ENCODE data around the gene CAMSAP3. TPM values are rescaled to one million over a fixed set of nuclear protein-coding genes. Genes with fewer than 3 reads are reported as not detected.
"Not testable (repeated sequence)": the region's sequence is repeated elsewhere in the genome, so short reads cannot be mapped to it uniquely, and the experiment has no call there.

CAMSAP3 gene
- total RNA-seq, 1 experiment from 2014 or later = not detected

DNA sequence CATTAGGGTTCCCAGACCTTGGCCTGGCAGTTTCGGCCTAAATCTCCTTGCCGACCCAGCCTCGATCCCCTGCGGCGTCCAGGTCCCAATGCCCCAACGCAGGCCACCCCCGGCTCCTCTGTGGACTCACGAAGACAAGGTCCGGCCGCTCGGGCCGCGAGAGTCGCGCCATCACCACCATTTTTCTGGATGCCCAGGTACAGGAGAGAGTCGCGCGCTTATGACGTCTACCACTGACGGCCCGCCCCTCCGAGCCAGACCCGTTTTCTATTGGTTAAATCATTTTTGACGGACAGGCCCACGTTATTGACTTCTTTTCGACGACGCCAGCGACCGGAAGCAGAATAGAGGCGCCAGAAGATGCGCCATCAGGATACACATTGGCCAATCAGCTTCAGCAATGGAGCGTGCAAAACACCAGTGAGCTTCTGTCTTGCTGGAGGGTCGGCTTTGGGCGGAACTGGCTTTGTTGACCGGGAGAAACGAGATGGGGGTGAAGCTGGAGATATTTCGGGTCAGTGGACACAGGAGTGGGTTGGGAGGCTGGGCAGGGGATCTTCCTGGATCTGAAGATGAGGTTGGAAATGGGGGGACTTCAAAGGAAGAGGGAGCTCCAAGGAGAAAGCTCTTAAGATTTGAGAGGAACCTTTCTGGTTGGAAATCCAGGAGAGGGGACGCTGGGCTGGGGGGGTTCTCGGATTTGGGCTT is 33.8 kb downstream of the CAMSAP3 start, which contains the start of the genes PET100 and XAB2:
Gene PET100, plus strand, starts transcription at position 447 of the 708 bp plus-strand sequence. Its CDS starts 41 bp downstream, at position 488.
Gene XAB2, minus strand, starts transcription at position 199 of the 708 bp plus-strand sequence. Its CDS starts 18 bp downstream, at position 181.
- peak; percentile 98 for DNase-seq (ENCODE audit: low read depth)

- no peak for DNase-seq (ENCODE audit: low read depth)
These were observed 35.9 kb downstream of the CAMSAP3 start for GRCh38 chr19:7631577-7631976.

DNA sequence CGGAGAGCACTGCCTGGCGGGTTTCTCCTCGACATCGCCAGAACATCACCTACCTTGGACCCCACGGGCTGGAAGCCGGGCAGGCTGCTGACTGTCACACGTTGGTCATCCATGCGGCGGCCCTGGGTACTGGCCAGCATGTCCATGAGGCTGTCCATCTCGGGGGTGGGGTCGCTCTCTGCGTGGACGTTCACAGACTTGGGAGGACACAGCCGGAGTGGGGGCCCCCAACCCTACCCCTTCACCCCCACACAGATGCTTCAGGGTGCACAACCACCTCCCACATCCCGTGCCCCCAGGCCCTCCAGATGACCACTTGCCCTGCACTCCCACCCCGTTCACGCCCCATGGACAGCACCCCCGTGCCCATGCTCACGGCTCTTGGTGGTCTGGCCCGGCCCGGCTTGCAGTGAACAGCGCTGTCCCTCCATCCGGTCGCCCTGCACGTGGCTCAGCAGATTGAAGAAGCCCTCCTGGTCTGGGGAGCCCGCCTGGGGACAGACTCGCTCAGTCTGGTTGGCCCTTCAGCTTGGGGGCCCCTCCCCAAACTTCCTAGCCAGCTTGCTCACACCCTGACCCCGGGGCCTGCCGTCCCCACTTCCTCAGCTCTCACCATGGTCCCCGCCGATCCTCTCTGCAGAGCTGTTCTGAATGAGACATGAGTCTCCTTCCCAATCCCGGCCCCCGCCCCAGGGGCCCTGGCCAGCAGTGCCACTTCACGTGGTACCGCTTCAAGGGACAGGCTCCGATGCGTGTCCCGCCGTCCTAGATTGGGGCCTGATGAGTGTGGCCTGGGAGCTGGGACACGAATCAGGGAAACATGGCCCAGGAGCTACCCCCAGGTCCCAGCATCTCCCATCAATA is 36.9 kb downstream of the CAMSAP3 start:
- no peak for DNase-seq (ENCODE audit: low read depth)

- DNase-seq (ENCODE audit: low read depth) = no peak
These were observed 38.0 kb downstream of the CAMSAP3 start, which contains the start of gene PCP2 for GRCh38 chr19:7633698-7634097. PCP2 (minus strand) TSS chr19:7633719; CDS start chr19:7633457, 262 bp downstream.

- DNase-seq (ENCODE audit: low read depth) = no peak
These were observed 40.0 kb downstream of the CAMSAP3 start for GRCh38 chr19:7635670-7636069.

DNA sequence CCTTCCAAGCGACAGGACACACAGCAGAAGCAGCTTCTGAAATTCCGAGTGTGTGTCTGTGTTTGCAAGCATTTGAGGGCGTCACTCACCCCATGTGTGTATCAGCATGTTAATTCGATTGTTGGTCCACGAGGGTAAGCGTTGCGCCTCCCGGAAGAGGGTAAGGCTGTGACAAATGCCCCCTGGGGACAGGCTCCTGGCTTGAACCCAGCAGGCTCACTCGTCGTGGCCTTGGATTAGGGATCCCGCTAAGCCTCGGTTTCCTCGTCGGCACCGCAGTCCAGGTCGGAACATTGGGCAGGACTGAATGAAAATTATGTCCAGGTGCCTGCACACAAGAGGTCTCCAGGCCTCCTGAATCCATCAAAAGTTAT is 40.6 kb downstream of the CAMSAP3 start:
- no peak for DNase-seq (ENCODE audit: low read depth)

DNA sequence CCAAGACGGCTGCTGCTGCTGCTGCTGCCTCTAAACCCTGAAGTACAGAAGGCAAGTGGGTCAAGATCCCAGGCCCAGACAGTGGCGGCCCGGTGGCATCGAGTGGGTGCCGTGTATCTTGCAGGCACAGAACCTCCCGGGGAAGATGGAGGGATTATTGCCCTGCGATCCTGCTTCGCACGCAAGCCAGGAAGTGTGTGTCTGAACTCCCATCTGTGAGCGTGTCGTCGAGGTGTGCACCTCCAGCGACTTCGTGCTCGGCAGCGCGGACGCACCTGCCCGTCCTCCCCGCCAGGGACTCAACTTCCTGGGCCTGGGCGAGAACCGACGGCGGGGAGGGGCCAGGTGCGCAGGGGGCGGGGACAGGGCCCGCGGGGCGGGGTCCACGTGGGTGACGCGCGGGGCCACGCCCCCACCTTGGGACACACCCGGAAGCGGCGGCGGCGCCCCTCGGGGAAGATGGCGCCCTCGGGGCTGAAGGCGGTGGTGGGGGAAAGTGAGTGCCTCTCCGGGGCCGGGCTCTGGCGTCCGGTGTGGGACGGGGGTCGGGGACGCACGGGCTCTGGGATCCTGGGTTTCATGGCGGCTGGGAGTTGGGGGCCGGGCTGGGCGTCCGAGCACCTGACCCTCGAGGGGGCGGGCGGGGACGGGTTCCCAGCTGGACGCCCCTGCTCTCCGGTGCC is 41.2 kb downstream of the CAMSAP3 start, which contains the start of gene STXBP2:
Gene STXBP2, plus strand, starts transcription at position 420 of the 683 bp plus-strand sequence. Its CDS starts 40 bp downstream, at position 460.
- no peak for DNase-seq (ENCODE audit: low read depth)

GRCh38 chr19:7637374-7638256 is 42.0 kb downstream of the CAMSAP3 start:
- DNase-seq (ENCODE audit: low read depth) = no peak

DNA sequence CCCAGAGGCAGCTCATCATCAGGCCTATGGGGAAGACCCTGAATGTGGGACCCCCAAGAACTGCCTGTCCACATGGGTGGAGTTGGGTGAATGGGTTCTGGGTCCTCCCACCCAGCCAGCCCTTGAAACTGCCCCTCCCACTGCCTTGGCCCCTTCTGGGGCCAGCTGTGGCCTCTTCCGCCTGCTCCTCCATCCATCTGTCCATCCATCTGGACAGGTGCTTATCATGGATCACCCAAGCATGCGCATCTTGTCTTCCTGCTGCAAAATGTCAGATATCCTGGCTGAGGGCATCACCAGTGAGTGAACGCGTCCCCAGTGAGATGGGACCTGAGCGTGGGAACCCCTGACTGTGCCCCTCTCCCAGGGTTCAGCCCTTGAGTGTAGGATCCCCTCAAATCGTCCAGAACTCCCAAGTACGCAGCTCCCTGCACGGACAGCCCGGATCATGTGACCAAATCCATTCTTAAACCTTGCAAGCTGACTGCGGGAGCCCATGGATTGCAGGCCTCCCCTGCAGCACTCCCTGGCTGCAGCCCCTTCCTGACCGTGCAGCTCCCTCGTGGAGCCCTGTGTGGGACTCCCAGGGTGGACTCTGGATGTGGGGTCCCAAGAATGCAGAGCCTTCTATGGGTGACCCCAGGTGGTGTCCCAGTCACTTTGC is 43.3 kb downstream of the CAMSAP3 start:
- DNase-seq (ENCODE audit: low read depth) = no peak

- no peak for DNase-seq (ENCODE audit: low read depth)
These were observed 44.2 kb downstream of the CAMSAP3 start for GRCh38 chr19:7639863-7640348.

DNA sequence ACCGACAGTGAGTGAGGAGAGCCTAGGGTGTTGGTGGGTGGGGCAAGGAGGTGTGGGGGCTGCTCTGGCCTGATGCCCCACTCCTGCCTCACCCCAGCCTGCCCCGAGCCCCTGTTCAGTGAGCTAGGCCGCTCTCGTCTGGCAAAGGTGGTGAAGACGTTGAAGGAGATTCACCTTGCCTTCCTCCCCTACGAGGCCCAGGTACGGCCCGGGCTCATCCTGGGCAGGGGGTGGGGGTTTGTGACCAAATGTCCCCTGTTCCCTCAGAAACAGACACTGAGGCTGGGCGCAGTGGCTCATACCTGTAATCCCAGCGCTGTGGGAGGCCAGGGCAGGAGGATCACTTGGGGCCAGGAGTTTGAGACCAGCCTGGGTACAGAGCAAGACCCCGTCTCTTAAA is 45.1 kb downstream of the CAMSAP3 start:
- no peak for DNase-seq (ENCODE audit: low read depth)

DNA sequence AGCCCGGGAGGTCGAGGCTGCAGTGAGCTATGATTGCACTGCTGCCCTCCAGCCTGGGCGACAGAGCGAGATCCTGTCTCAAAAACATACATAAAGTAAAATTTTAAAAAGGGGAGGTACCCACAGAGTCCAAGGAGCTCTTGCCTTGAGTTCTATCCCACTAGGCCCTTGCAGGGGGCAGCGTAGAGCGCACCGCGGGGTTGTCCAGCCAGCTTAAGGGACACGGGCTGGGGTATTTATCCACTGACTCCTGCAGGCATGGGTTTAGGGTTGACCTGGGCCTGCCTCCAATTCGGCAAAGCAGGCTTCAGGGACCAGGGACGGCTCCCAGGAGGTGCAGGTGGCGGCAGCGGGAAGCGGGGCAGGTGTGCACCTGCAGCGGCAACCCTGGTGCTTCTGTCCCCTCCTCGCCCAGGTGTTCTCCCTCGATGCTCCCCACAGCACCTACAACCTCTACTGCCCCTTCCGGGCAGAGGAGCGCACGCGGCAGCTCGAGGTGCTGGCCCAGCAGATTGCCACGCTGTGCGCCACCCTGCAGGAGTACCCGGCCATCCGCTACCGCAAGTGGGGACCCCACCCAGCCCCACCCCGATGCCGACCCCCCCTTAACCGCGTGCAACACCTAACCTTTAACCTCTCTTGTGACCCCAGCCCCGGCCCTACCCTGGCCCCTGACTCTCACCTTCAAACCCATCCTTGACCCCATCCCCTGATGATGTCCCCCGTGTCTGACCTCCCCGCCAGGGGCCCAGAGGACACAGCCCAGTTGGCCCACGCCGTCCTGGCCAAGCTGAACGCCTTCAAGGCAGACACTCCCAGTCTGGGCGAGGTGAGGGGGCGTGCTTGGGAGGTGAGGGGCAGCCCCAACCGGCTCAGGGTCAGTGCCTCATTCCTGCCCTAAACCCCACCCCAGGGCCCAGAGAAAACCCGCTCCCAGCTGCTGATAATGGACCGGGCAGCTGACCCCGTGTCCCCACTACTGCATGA is 45.9 kb downstream of the CAMSAP3 start:
- no peak for DNase-seq (ENCODE audit: low read depth)

DNA sequence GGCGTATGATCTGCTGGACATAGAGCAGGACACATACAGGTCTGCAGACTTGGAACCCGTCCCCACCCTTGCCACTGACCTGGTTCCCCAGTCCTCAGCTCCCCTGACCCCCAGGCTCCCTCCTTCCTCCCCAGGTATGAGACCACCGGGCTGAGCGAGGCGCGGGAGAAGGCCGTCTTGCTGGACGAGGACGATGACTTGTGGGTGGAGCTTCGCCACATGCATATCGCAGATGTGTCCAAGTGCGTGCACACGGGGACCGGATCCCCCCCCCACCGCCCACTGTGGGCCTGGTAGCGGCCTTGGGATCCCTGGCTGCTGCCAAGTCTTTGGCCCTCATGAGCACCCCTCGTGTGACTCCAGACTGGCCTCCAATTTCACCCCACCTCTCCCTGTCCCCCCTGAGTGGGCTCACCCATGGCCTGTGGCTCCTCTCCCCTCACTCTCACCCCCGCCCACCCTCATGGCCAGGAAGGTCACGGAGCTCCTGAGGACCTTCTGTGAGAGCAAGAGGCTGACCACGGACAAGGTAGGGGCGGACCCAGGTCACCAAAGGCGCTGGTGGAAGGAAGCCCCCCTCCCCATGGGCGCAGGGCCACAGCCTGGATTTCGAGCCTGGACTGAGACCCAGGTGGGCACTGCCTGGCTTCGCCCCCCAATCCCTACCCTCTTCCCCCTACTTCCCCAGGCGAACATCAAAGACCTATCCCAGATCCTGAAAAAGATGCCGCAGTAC is 46.8 kb downstream of the CAMSAP3 start:
- DNase-seq (ENCODE audit: low read depth) = no peak

DNA sequence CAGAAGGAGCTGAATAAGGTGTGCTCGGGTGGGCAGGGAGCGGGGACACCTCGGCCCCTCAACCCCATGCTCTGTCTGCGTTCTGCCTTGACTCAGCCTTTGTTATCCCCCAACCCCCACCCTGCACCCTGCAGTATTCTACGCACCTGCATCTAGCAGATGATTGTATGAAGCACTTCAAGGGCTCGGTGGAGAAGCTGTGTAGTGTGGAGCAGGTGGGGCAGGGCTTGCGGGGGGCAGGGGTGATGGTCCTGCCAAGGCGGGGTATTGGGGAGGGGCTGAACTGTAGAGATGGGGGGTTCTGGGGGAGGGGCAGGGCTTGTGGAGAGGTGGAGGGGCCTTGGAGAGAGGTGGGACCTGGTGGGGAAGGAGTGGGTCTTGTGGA is 47.4 kb downstream of the CAMSAP3 start:
- DNase-seq (ENCODE audit: low read depth) = no peak

DNA sequence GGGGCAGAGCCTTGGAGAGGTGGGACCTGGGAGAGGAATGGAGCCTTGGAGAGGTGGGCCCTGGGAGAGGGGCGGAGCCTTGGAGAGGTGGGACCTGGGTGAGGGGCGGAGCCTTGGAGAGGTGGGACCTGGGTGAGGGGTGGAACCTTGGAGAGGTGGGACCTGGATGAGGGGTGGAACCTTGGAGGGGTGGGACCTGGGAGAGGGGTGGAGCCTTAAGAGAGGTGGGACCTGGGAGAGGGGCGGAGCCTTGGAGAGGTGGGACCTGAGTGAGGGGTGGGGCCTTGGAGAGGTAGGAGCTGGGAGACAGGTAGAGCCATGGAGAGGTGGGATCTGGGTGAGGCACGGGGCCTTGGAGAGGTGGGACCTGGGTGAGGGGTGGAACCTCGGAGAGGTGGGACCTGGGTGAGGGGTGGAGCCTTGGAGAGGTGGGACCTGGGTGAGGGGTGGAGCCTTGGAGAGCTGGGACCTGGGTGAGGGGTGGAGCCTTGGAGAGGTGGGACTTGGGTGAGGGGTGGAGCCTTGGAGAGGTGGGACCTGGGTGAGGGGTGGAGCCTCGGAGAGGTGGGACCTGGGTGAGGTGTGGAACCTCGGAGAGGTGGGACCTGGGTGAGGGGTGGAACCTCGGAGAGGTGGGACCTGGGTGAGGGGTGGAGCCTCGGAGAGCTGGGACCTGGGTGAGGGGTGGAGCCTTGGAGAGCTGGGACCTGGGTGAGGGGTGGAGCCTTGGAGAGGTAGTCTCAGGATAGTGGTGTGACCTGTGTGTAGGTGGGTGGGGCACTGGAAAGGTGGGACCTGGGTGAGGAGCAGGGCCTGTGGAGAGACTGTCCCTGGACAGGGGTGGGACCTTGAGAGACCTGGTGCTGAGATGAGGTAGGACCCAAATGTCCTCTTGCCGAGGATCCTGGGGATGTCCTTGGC is 48.2 kb downstream of the CAMSAP3 start:
- DNase-seq (ENCODE audit: low read depth) = not testable (repeated sequence)

DNA sequence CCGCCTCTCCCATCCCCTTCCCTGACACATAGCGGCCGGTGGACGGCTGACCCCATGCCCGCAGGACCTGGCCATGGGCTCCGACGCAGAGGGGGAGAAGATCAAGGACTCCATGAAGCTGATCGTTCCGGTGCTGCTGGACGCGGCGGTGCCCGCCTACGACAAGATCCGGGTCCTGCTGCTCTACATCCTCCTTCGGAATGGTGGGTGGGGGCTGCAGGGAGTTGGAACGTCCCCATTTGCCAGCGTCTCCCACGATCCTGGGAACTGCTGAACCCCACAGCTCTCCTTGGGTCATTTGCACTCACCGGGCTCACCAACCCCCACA is 48.9 kb downstream of the CAMSAP3 start:
- no peak for DNase-seq (ENCODE audit: low read depth)

DNA sequence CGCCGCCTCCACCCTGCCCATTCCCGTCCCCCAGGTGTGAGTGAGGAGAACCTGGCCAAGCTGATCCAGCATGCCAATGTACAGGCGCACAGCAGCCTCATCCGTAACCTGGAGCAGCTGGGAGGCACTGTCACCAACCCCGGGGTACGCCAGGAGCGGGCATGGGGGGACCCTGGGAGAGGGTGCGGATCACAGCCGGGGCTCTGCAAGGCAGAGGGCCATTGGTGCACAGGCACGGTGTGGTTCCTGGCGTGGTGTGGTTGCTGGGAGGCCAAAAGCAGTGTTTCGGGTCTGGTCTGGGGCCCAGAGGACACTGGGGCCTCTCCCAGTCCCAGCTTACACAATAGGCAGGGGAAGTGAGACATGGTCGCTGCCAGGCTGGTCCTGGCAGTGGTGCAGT is 49.5 kb downstream of the CAMSAP3 start:
- no peak for DNase-seq (ENCODE audit: low read depth)

All from RPMI7951 (cell line).